HepG2 (cell line): ENCODE results near the gene PRR30. TPM values are rescaled to one million over a fixed set of nuclear protein-coding genes. Genes with fewer than 3 reads are reported as not detected.

Experiments
- ATF4 ChIP-seq, 2 experiments: fragments of 450-650 bp in 1 of 2; sonication (generic) in 1 of 2; formaldehyde crosslinking; IDR thresholded peaks; 2 replicates each; pipeline versions ENCODE4 v1.5.0 to v1.8.0; 2020 to 2022; ENCODE audit warnings: mild to moderate bottlenecking in 1 of 2, missing genetic modification reagents in 1 of 2
- MLXIP ChIP-seq: sonication (generic); formaldehyde crosslinking; IDR thresholded peaks from 2 replicates; pipeline ENCODE4 v1.9.0; 2021; ENCODE audit warnings: missing genetic modification reagents, borderline replicate concordance
- PAXIP1 ChIP-seq: sonication (generic); formaldehyde crosslinking; conservative IDR thresholded peaks from 2 replicates; pipeline ENCODE4 v1.4.0; 2020; ENCODE audit warnings: mild to moderate bottlenecking, missing genetic modification reagents, moderate library complexity
- TEAD3 ChIP-seq: optimal IDR thresholded peaks from 2 replicates; pipeline ENCODE3; 2016; ENCODE audit warnings: borderline replicate concordance
- UBTF ChIP-seq: sonication (generic); formaldehyde crosslinking; IDR thresholded peaks from 2 replicates; pipeline ENCODE4 v1.4.0; 2020; ENCODE audit warnings: mild to moderate bottlenecking, missing genetic modification reagents
- ZBTB33 ChIP-seq: sonication (generic); formaldehyde crosslinking; IDR thresholded peaks from 2 replicates; pipeline ENCODE4 v1.4.0; 2020; ENCODE audit warnings: missing genetic modification reagents
- ZBTB38 ChIP-seq: sonication (generic); formaldehyde crosslinking; IDR thresholded peaks from 2 replicates; pipeline ENCODE4 v1.5.1; 2020; ENCODE audit warnings: mild to moderate bottlenecking, missing genetic modification reagents
- ZBTB4 ChIP-seq: sonication (generic); formaldehyde crosslinking; IDR thresholded peaks from 2 replicates; pipeline ENCODE4 v1.4.0; 2020; ENCODE audit warnings: missing genetic modification reagents, mild to moderate bottlenecking, borderline replicate concordance
- ZFP82 ChIP-seq: sonication (generic); formaldehyde crosslinking; IDR thresholded peaks from 2 replicates; pipeline ENCODE4 v1.5.1; 2020; ENCODE audit warnings: mild to moderate bottlenecking, missing genetic modification reagents, borderline replicate concordance
- ZFY ChIP-seq: sonication (generic); formaldehyde crosslinking; IDR thresholded peaks from 2 replicates; pipeline ENCODE4 v1.4.0; 2020; ENCODE audit warnings: missing genetic modification reagents
- ZNF3 ChIP-seq: IDR thresholded peaks from 2 replicates; pipeline ENCODE4 v1.7.0; 2017; ENCODE audit warnings: inconsistent platforms
- ZNF546 ChIP-seq: sonication (generic); formaldehyde crosslinking; conservative IDR thresholded peaks from 2 replicates; pipeline ENCODE4 v1.8.1; 2023; ENCODE audit warnings: mild to moderate bottlenecking, missing genetic modification reagents
- polyA plus RNA-seq, 8 experiments: library from polyadenylated mRNA; depleted of rRNA in 3 of 8; stranded (reverse) in 7 of 8; unstranded in 1 of 8; fragments of >200 nt; fragmentation: Illumina TruSeq in 4 of 8; extraction: Trizol in 4 of 8; gene quantifications; 2 replicates each; pipeline versions ENCODE4 v1.2.1 to v1.2.3, GENCODE V29; 2011 to 2016; ENCODE audit warnings: low read depth in 4 of 8, missing spikeins in 1 of 8, mixed read lengths in 1 of 8; ENCODE audit not compliant: insufficient read depth in 1 of 8
- total RNA-seq, 5 experiments: library from RNA; depleted of rRNA; stranded (reverse); fragments of >200 nt; fragmentation: Illumina TruSeq; extraction: Trizol; gene quantifications; 2 replicates each; pipeline ENCODE4 v1.2.3, GENCODE V29; 2016; ENCODE audit warnings: low read depth in 1 of 5

The PRR30 gene
- total and polyA plus RNA-seq, 2 of the 13 experiments (the other 11 are each of a cell fraction or from before 2014, with no cell fraction given), result not detected

- peak; percentile 81; the same call in 1 of the 2 replicates for TF ChIP-seq ZBTB4 (CRISPR knock-in tag)
- TF ChIP-seq ZFY, result 0 out of 2 replicates have a peak, but pooled peaks have one; percentile 13
- TF ChIP-seq ZNF546, result no peak
- no peak for TF ChIP-seq ZFP82 (CRISPR knock-in tag)
- no peak for TF ChIP-seq MLXIP (CRISPR knock-in tag)
- TF ChIP-seq UBTF (CRISPR knock-in tag), result 0 out of 2 replicates have a peak, but pooled peaks have one; percentile 42
- 0 out of 2 replicates have a peak, but pooled peaks have one; percentile 6 for TF ChIP-seq PAXIP1 (CRISPR knock-in tag)
- 0 out of 2 replicates have a peak, but pooled peaks have one; percentile 40 for TF ChIP-seq ZNF3
- TF ChIP-seq ZBTB33 (CRISPR knock-in tag), result peak; percentile 72
- TF ChIP-seq ATF4 (CRISPR knock-in tag; IDR thresholded peaks at IDR 0.05), result 0 out of 4 replicates have a peak, but pooled peaks of 1 of the 2 experiments have one; percentile 15
- TF ChIP-seq ZBTB38 (CRISPR knock-in tag), result peak; percentile 94
- peak; percentile 25 for TF ChIP-seq TEAD3
- TF ChIP-seq, all 625 proteins: peak for 12
Measured at GRCh38 chr2:27174638-27175037, 35.4 kb upstream of the PRR30 start (continued).
